DMS79 treated with DMSO at 0.1 percent for 48 hours (cell line): ENCODE data around the gene DLGAP1.
A peak's percentile ranks its signal among the peaks of the same experiment; 100 is the strongest.
"Not testable (repeated sequence)": the region's sequence is repeated elsewhere in the genome, so short reads cannot be mapped to it uniquely, and the experiment has no call there.

Source experiments
- DNase-seq: peaks from one replicate; lab custom pipeline; 2025; lab: John Stamatoyannopoulos, UW

Gene DLGAP1

GRCh38 chr18:4385876-4386275 lies 69.2 kb downstream of the DLGAP1 start:
- no peak for DNase-seq

- no peak for DNase-seq
These were observed 70.2 kb downstream of the DLGAP1 start for GRCh38 chr18:4384932-4385331.

GRCh38 chr18:4374564-4374963 lies 80.5 kb downstream of the DLGAP1 start:
- no peak for DNase-seq

- no peak for DNase-seq
These were observed 85.4 kb downstream of the DLGAP1 start for GRCh38 chr18:4369705-4370104.

GRCh38 chr18:4360221-4360715 lies 94.8 kb downstream of the DLGAP1 start:
- no peak for DNase-seq

GRCh38 chr18:4358618-4359017 lies 96.5 kb downstream of the DLGAP1 start:
- DNase-seq: no peak

- DNase-seq: no peak
These were observed 97.5 kb downstream of the DLGAP1 start for GRCh38 chr18:4357579-4357978.

GRCh38 chr18:4356929-4357328 lies 98.2 kb downstream of the DLGAP1 start:
- no peak for DNase-seq

GRCh38 chr18:4353853-4354418 lies 101.2 kb downstream of the DLGAP1 start:
- no peak for DNase-seq

GRCh38 chr18:4352746-4353551 lies 102.2 kb downstream of the DLGAP1 start:
- peak; percentile 59 for DNase-seq

GRCh38 chr18:4351005-4351404 lies 104.1 kb downstream of the DLGAP1 start:
- no peak for DNase-seq

GRCh38 chr18:4335386-4335785 lies 119.7 kb downstream of the DLGAP1 start:
- no peak for DNase-seq

GRCh38 chr18:4333043-4333442 lies 122.1 kb downstream of the DLGAP1 start:
- DNase-seq: no peak

- no peak for DNase-seq
These were observed 135.1 kb downstream of the DLGAP1 start for GRCh38 chr18:4319738-4320677.

- no peak for DNase-seq
These were observed 136.8 kb downstream of the DLGAP1 start for GRCh38 chr18:4318311-4318710.

- not testable (repeated sequence) for DNase-seq
These were observed 143.2 kb downstream of the DLGAP1 start for GRCh38 chr18:4311945-4312344.

GRCh38 chr18:4311136-4311535 lies 144.0 kb downstream of the DLGAP1 start:
- no peak for DNase-seq

- DNase-seq: no peak
These were observed 145.9 kb downstream of the DLGAP1 start for GRCh38 chr18:4309227-4309626.

GRCh38 chr18:4308576-4308975 lies 146.5 kb downstream of the DLGAP1 start:
- no peak for DNase-seq

GRCh38 chr18:4299395-4299794 lies 155.7 kb downstream of the DLGAP1 start:
- no peak for DNase-seq

GRCh38 chr18:4293337-4293736 lies 161.8 kb downstream of the DLGAP1 start:
- no peak for DNase-seq

- DNase-seq: no peak
These were observed 162.4 kb downstream of the DLGAP1 start for GRCh38 chr18:4292696-4293095.
